ENCODE data around the gene WDHD1. TPM values are rescaled to one million over a fixed set of nuclear protein-coding genes. Genes with fewer than 3 reads are reported as not detected.
"Not testable (repeated sequence)": the region's sequence is repeated elsewhere in the genome, so short reads cannot be mapped to it uniquely, and the experiment has no call there.

WDHD1 gene
- total RNA-seq, 1 experiment from 2014 or later = 27.7 TPM

GRCh38 chr14:54927551-54927950 is 99.3 kb downstream of the WDHD1 start:
- no peaks in the 10 kb centered on the region for H3K36me3 Mint-ChIP-seq (ENCODE audit: insufficient read depth, unreplicated experiment)
- no peak overlapping the region for H3K4me3 Mint-ChIP-seq (ENCODE audit: low read depth, unreplicated experiment)
- no peaks in the 10 kb centered on the region for H3K9me3 Mint-ChIP-seq (ENCODE audit: low read depth, unreplicated experiment)
- no peak for TF ChIP-seq CTCF (IDR thresholded peaks at IDR 0.05; ENCODE audit: unreplicated experiment)
- no TSS peak for BruUV-seq (replicated peaks)
- intact Hi-C loops (cut with micrococcal nuclease; ENCODE audit: unreplicated experiment) = no loop called here
- H3K27ac Mint-ChIP-seq (ENCODE audit: unreplicated experiment) = no peak overlapping the region
- no peaks in the 10 kb centered on the region for H3K4me1 Mint-ChIP-seq (ENCODE audit: low read depth, unreplicated experiment)
- no peaks in the 10 kb centered on the region for H3K27me3 Mint-ChIP-seq (ENCODE audit: unreplicated experiment)
- CTCF ChIA-PET = no interaction called here
- DNase-seq = no peak

- BruUV-seq (replicated peaks); CTCF ChIA-PET; intact Hi-C loops (cut with micrococcal nuclease; ENCODE audit: unreplicated experiment); H3K36me3 Mint-ChIP-seq (ENCODE audit: insufficient read depth, unreplicated experiment); H3K9me3 Mint-ChIP-seq (ENCODE audit: low read depth, unreplicated experiment); H3K27ac Mint-ChIP-seq (ENCODE audit: unreplicated experiment); H3K4me3 Mint-ChIP-seq (ENCODE audit: low read depth, unreplicated experiment); H3K27me3 Mint-ChIP-seq (ENCODE audit: unreplicated experiment); H3K4me1 Mint-ChIP-seq (ENCODE audit: low read depth, unreplicated experiment); DNase-seq: not testable (repeated sequence)
Observed at GRCh38 chr14:54926570-54926969, 100.3 kb downstream of the WDHD1 start.

GRCh38 chr14:54922598-54922997 is 104.3 kb downstream of the WDHD1 start:
- no peaks in the 10 kb centered on the region for H3K36me3 Mint-ChIP-seq (ENCODE audit: insufficient read depth, unreplicated experiment)
- H3K27ac Mint-ChIP-seq (ENCODE audit: unreplicated experiment) = no peak overlapping the region
- H3K4me1 Mint-ChIP-seq (ENCODE audit: low read depth, unreplicated experiment) = no peaks in the 10 kb centered on the region
- no TSS peak for BruUV-seq (replicated peaks)
- DNase-seq = no peak
- no peaks in the 10 kb centered on the region for H3K27me3 Mint-ChIP-seq (ENCODE audit: unreplicated experiment)
- H3K4me3 Mint-ChIP-seq (ENCODE audit: low read depth, unreplicated experiment) = no peak overlapping the region
- no peaks in the 10 kb centered on the region for H3K9me3 Mint-ChIP-seq (ENCODE audit: low read depth, unreplicated experiment)
- intact Hi-C loops (cut with micrococcal nuclease; ENCODE audit: unreplicated experiment) = no loop called here
- no peak for TF ChIP-seq CTCF (IDR thresholded peaks at IDR 0.05; ENCODE audit: unreplicated experiment)
- CTCF ChIA-PET = no interaction called here

GRCh38 chr14:54920052-54920451 is 106.8 kb downstream of the WDHD1 start:
- CTCF ChIA-PET = interaction anchor here (0.7 kb wide), 1 partner anchor 31 kb away, joined by 5 read pairs; no protein-coding TSS in a partner anchor
- no peaks in the 10 kb centered on the region for H3K27me3 Mint-ChIP-seq (ENCODE audit: unreplicated experiment)
- no peak for TF ChIP-seq CTCF (IDR thresholded peaks at IDR 0.05; ENCODE audit: unreplicated experiment)
- no peak for DNase-seq
- BruUV-seq (replicated peaks) = no TSS peak
- H3K9me3 Mint-ChIP-seq (ENCODE audit: low read depth, unreplicated experiment) = no peaks in the 10 kb centered on the region
- no peaks in the 10 kb centered on the region for H3K36me3 Mint-ChIP-seq (ENCODE audit: insufficient read depth, unreplicated experiment)
- no peak overlapping the region for H3K4me3 Mint-ChIP-seq (ENCODE audit: low read depth, unreplicated experiment)
- H3K4me1 Mint-ChIP-seq (ENCODE audit: low read depth, unreplicated experiment) = no peaks in the 10 kb centered on the region
- intact Hi-C loops (cut with micrococcal nuclease; ENCODE audit: unreplicated experiment) = no loop called here
- no peak overlapping the region for H3K27ac Mint-ChIP-seq (ENCODE audit: unreplicated experiment)

- Mint-ChIP-seq H3K4me1 (ENCODE audit: low read depth, unreplicated experiment) (no peaks in the 10 kb centered on the region), H3K4me3 (ENCODE audit: low read depth, unreplicated experiment) (no peak overlapping the region), H3K36me3 (ENCODE audit: insufficient read depth, unreplicated experiment) (no peaks in the 10 kb centered on the region), H3K9me3 (ENCODE audit: low read depth, unreplicated experiment) (no peaks in the 10 kb centered on the region), H3K27me3 (ENCODE audit: unreplicated experiment) (no peaks in the 10 kb centered on the region), H3K27ac (ENCODE audit: unreplicated experiment) (no peak overlapping the region)
- BruUV-seq (replicated peaks) = no TSS peak
- TF ChIP-seq CTCF (IDR thresholded peaks at IDR 0.05; ENCODE audit: unreplicated experiment) = no peak
- intact Hi-C loops (cut with micrococcal nuclease; ENCODE audit: unreplicated experiment) = no loop called here
- no peak for DNase-seq
- CTCF ChIA-PET = no interaction called here
Observed at GRCh38 chr14:54919330-54919729, 107.6 kb downstream of the WDHD1 start.
